IPS-NIHi7 (cell line): Measurements from ENCODE around the gene LAYN.
A peak's percentile ranks its signal among the peaks of the same experiment; 100 is the strongest.

Experiments
- DNase-seq: peaks from one replicate; pipeline ENCODE4 v3.0.0; 2012; ENCODE audit warnings: mixed read lengths; ENCODE audit errors: extremely low spot score

LAYN gene

GRCh38 chr11:111561791-111562325, 21.3 kb downstream of the LAYN start:
- no peak for DNase-seq

GRCh38 chr11:111562692-111563389, 22.3 kb downstream of the LAYN start:
- no peak for DNase-seq

GRCh38 chr11:111565114-111565720, 24.7 kb downstream of the LAYN start:
- DNase-seq = peak; percentile 76

- no peak for DNase-seq
These were observed 25.8 kb downstream of the LAYN start for GRCh38 chr11:111566324-111566723.

GRCh38 chr11:111569476-111569875, 29.0 kb downstream of the LAYN start:
- no peak for DNase-seq

GRCh38 chr11:111570796-111571195, 30.3 kb downstream of the LAYN start:
- no peak for DNase-seq

- no peak for DNase-seq
These were observed 31.4 kb downstream of the LAYN start for GRCh38 chr11:111571829-111572501.

GRCh38 chr11:111572581-111572980, 32.1 kb downstream of the LAYN start:
- no peak for DNase-seq

GRCh38 chr11:111573821-111574249, 33.3 kb downstream of the LAYN start:
- no peak for DNase-seq

- no peak for DNase-seq
These were observed 34.1 kb downstream of the LAYN start for GRCh38 chr11:111574373-111575225.

GRCh38 chr11:111575740-111576139, 35.2 kb downstream of the LAYN start:
- DNase-seq = no peak

- DNase-seq = no peak
These were observed 37.3 kb downstream of the LAYN start for GRCh38 chr11:111577821-111578220.

- DNase-seq = no peak
These were observed 40.8 kb downstream of the LAYN start for GRCh38 chr11:111581341-111581740.

GRCh38 chr11:111582163-111582562, 41.6 kb downstream of the LAYN start:
- no peak for DNase-seq

- DNase-seq = no peak
These were observed 42.4 kb downstream of the LAYN start for GRCh38 chr11:111582881-111583280.

GRCh38 chr11:111585371-111585770, 44.9 kb downstream of the LAYN start:
- no peak for DNase-seq

GRCh38 chr11:111586388-111586831, 45.9 kb downstream of the LAYN start:
- DNase-seq = peak; percentile 35

- DNase-seq = no peak
These were observed 48.6 kb downstream of the LAYN start for GRCh38 chr11:111589114-111589513.

GRCh38 chr11:111589886-111590499, 49.5 kb downstream of the LAYN start:
- no peak for DNase-seq

GRCh38 chr11:111591187-111591960, 50.9 kb downstream of the LAYN start:
- no peak for DNase-seq
